B cell (primary cell): ENCODE measurements around the gene CDS2. TPM values are rescaled to one million over a fixed set of nuclear protein-coding genes. Genes with fewer than 3 reads are reported as not detected.

Source experiments
- ATAC-seq: fragments of 200-7000 bp; cut with Tn5 transposase; one replicate; pipeline ENCODE4 v1.10.0; 2021; ENCODE audit warnings: low read depth, mild to moderate bottlenecking, moderate number of reproducible peaks, moderate library complexity
- CTCF ChIA-PET: fragments of 350-600 bp; sonication (Branson Sonifier 250); formaldehyde crosslinking; loops from one replicate; lab custom pipeline; 2021; ENCODE audit warnings: antibody characterized with exemption, inconsistent platforms; lab: Charles Lee
- POLR2A ChIA-PET: fragments of 350-600 bp; sonication (Branson Sonifier 250); formaldehyde crosslinking; loops from one replicate; lab custom pipeline; 2021; ENCODE audit warnings: antibody characterized with exemption; lab: Charles Lee
- DNase-seq: peaks from one replicate; pipeline ENCODE4 v3.0.0; 2013
- H2AFZ ChIP-seq: 2 replicates; pipeline ENCODE4 v1.6.1; 2012; ENCODE audit warnings: mild to moderate bottlenecking, low read depth, low read length; ENCODE audit not compliant: insufficient read depth, poor library complexity, severe bottlenecking
- H3K27ac ChIP-seq, 2 donors: 1 replicate in 1 of 2; 2 replicates in 1 of 2; pipeline ENCODE4 v1.5.1; 2012 to 2013; ENCODE audit warnings: low read length in 2 of 2, mild to moderate bottlenecking in 2 of 2, moderate library complexity in 1 of 2
- H3K27me3 ChIP-seq, 4 experiments: fragments of 200-600 bp in 1 of 4; sonication (generic) in 1 of 4; replicated peaks in 1 of 4; 1 replicate in 2 of 4; 2 replicates in 2 of 4; pipeline versions ENCODE4 v1.6.1 to v1.7.0; 2013 to 2016; ENCODE audit warnings: low read length in 3 of 4, mild to moderate bottlenecking in 2 of 4, mixed read lengths in 1 of 4, moderate library complexity in 1 of 4; ENCODE audit not compliant: insufficient read depth in 4 of 4, control insufficient read depth in 3 of 4; ENCODE audit errors: control extremely low read depth in 1 of 4
- H3K36me3 ChIP-seq, 2 experiments: replicated peaks in 1 of 2; 1 replicate in 1 of 2; 2 replicates in 1 of 2; pipeline versions ENCODE4 v1.6.1 to v1.7.1; 2013; ENCODE audit warnings: low read length in 1 of 2; ENCODE audit not compliant: insufficient read depth in 2 of 2, control insufficient read depth in 1 of 2; ENCODE audit errors: control extremely low read depth in 1 of 2, extremely low read depth in 1 of 2
- H3K4me1 ChIP-seq, 2 donors: fragments of 200-600 bp in 1 of 2; sonication (generic) in 1 of 2; 1 replicate in 1 of 2; 2 replicates in 1 of 2; pipeline versions ENCODE4 v1.5.1 to v1.6.1; 2013 to 2017; ENCODE audit warnings: low read length in 2 of 2; ENCODE audit not compliant: control insufficient read depth in 2 of 2, insufficient read depth in 2 of 2
- H3K4me2 ChIP-seq: replicated peaks from 2 replicates; pipeline ENCODE3; 2012; ENCODE audit warnings: mild to moderate bottlenecking, low read depth, low read length; ENCODE audit not compliant: poor library complexity, severe bottlenecking
- H3K4me3 ChIP-seq, 5 experiments: fragments of 200-600 bp in 1 of 5; sonication (generic) in 1 of 5; 1 replicate in 3 of 5; 2 replicates in 2 of 5; pipeline versions ENCODE4 v1.5.1 to v1.7.0; 2011 to 2016; ENCODE audit warnings: low read length in 4 of 5, mild to moderate bottlenecking in 4 of 5, low read depth in 2 of 5, control low read depth in 1 of 5, moderate library complexity in 1 of 5; ENCODE audit not compliant: insufficient read depth in 1 of 5; ENCODE audit errors: control extremely low read depth in 1 of 5, extremely low read depth in 1 of 5
- H3K79me2 ChIP-seq: fragments of 200-600 bp; sonication (generic); one replicate; pipeline ENCODE4 v1.6.0; 2016; ENCODE audit warnings: low read length; ENCODE audit not compliant: control insufficient read depth, insufficient read depth
- H3K9ac ChIP-seq: fragments of 200-600 bp; sonication (generic); 2 replicates; pipeline ENCODE4 v1.6.1; 2017; ENCODE audit warnings: mild to moderate bottlenecking, low read length, moderate library complexity
- H3K9me3 ChIP-seq, 3 donors: one replicate each; pipeline versions ENCODE4 v1.6.1 to v1.7.1; 2013; ENCODE audit warnings: low read length in 2 of 3; ENCODE audit not compliant: control insufficient read depth in 2 of 3, insufficient read depth in 1 of 3; ENCODE audit errors: control extremely low read depth in 1 of 3
- H4K20me1 ChIP-seq: 2 replicates; pipeline ENCODE4 v1.6.0; 2012; ENCODE audit warnings: mild to moderate bottlenecking, low read length; ENCODE audit not compliant: insufficient read depth, control insufficient read depth, poor library complexity, severe bottlenecking
- H3K27ac Mint-ChIP-seq: one replicate; pipeline ENCODE4 v1.8.0; 2021; ENCODE audit warnings: mixed read lengths
- H3K27me3 Mint-ChIP-seq: one replicate; pipeline ENCODE4 v1.8.0; 2021; ENCODE audit warnings: mixed read lengths
- H3K4me1 Mint-ChIP-seq: one replicate; pipeline ENCODE4 v1.8.0; 2021; ENCODE audit warnings: mixed read lengths
- H3K4me3 Mint-ChIP-seq: one replicate; pipeline ENCODE4 v1.8.0; 2021; ENCODE audit warnings: mixed read lengths
- H3K9me3 Mint-ChIP-seq: one replicate; pipeline ENCODE4 v1.8.0; 2022; ENCODE audit warnings: mixed read lengths; ENCODE audit not compliant: insufficient read depth
- CTCF ChIP-seq: fragments of 200-600 bp; IDR thresholded peaks from one replicate; pipeline ENCODE4 v1.8.0; 2022; ENCODE audit warnings: antibody characterized with exemption, mild to moderate bottlenecking
- EZH2 ChIP-seq: IDR thresholded peaks from 2 replicates; pipeline ENCODE4 v1.6.1; 2012; ENCODE audit warnings: borderline replicate concordance, low read depth, mild to moderate bottlenecking, moderate library complexity, low read length; ENCODE audit not compliant: insufficient read depth, poor library complexity, severe bottlenecking
- WGBS: methylation state at CpG from one replicate; pipeline ENCODE4 v1.1.5; 2013; ENCODE audit warnings: missing lambda C conversion rate; ENCODE audit not compliant: insufficient coverage; 5-methylcytosine and 5-hydroxymethylcytosine counted together
- intact Hi-C: fragments of 100-400 bp; cut with micrococcal nuclease; formaldehyde crosslinking; loops from one replicate; pipeline ENCODE4 v1.10.0; 2022
- polyA plus RNA-seq: library from polyadenylated mRNA; depleted of rRNA; stranded (reverse); fragments of >200 nt; gene quantifications from 2 replicates; pipeline ENCODE4 v1.2.3, GENCODE V29; 2012
- total RNA-seq, 2 donors: library from RNA; stranded (reverse); fragments of 120-200 nt in 1 of 2; gene quantifications; 1 replicate in 1 of 2; 2 replicates in 1 of 2; pipeline versions ENCODE4 v1.2.3 to v1.2.4, GENCODE V29; 2013 to 2022

The CDS2 gene
- total and polyA plus RNA-seq, 2 donors (not counting 1 experiment from before 2014, with no cell fraction given), result 17.3 to 48.6 TPM

GRCh38 chr20:5164645-5165625 is 38.1 kb downstream of the CDS2 start:
- H3K9me3 ChIP-seq, result no peaks in the 10 kb centered on the region
- H3K4me1 ChIP-seq, result peaks cover 29 to 40% of the 10 kb centered on the region in 2 donors
- CTCF ChIA-PET, result interaction anchor here (1.1 kb wide), 1 partner anchor 39 kb away, joined by 3 read pairs; no protein-coding TSS in a partner anchor
- no peak for ATAC-seq
- no peak overlapping the region for H3K27ac ChIP-seq
- TF ChIP-seq EZH2 (no peak), CTCF (no peak)
- H3K4me2 ChIP-seq, result no peak overlapping the region
- WGBS, result 78% methylated on average over 3 of the region's 13 CpGs
- POLR2A ChIA-PET, result interaction anchor here (1.0 kb wide), 1 partner anchor 38 kb away, joined by 3 read pairs; the partner anchor contains the start of gene CDS2
- no peak overlapping the region for H3K4me3 ChIP-seq
- peaks cover 94% of the 10 kb centered on the region for H3K79me2 ChIP-seq
- no peak overlapping the region for H3K9ac ChIP-seq
- H3K9me3 Mint-ChIP-seq, result no peaks in the 10 kb centered on the region
- no peaks in the 10 kb centered on the region for H3K27me3 Mint-ChIP-seq
- peaks cover 56% of the 10 kb centered on the region for H4K20me1 ChIP-seq
- DNase-seq, result no peak
- H3K4me3 Mint-ChIP-seq, result no peak overlapping the region
- H3K27me3 ChIP-seq, result no peaks in the 10 kb centered on the region
- H2AFZ ChIP-seq, result no peak overlapping the region
- peaks cover 75% of the 10 kb centered on the region for H3K4me1 Mint-ChIP-seq
- H3K27ac Mint-ChIP-seq, result no peak overlapping the region
- peaks cover 0 to 2% of the 10 kb centered on the region in 2 experiments for H3K36me3 ChIP-seq
- intact Hi-C loops, result no loop called here
